Upper lobe of right lung (tissue), 1 donor: ENCODE measurements around the gene KRAS. TPM values are rescaled to one million over a fixed set of nuclear protein-coding genes. Genes with fewer than 3 reads are reported as not detected.

Experiments used
- ATAC-seq: fragments of 200-7000 bp; cut with Tn5 transposase; one replicate; pipeline ENCODE4 v1.9.1; 2020; ENCODE audit warnings: mild to moderate bottlenecking, moderate library complexity
- DNase-seq: peaks from one replicate; pipeline ENCODE4 v3.0.0-alpha.2; 2020
- H3K27ac ChIP-seq: fragments of 200-600 bp; one replicate; pipeline ENCODE4 v1.8.0; 2022
- H3K27me3 ChIP-seq: fragments of 200-600 bp; one replicate; pipeline ENCODE4 v1.8.0; 2022; ENCODE audit warnings: mild to moderate bottlenecking
- H3K36me3 ChIP-seq: fragments of 200-600 bp; one replicate; pipeline ENCODE4 v1.8.0; 2022
- H3K4me1 ChIP-seq: fragments of 200-600 bp; one replicate; pipeline ENCODE4 v1.8.0; 2022
- H3K4me3 ChIP-seq: fragments of 200-600 bp; one replicate; pipeline ENCODE4 v1.8.0; 2022; ENCODE audit warnings: mild to moderate bottlenecking
- H3K9me3 ChIP-seq: fragments of 200-600 bp; one replicate; pipeline ENCODE4 v1.8.0; 2022
- CTCF ChIP-seq: fragments of 200-600 bp; IDR thresholded peaks from one replicate; pipeline ENCODE4 v1.8.0; 2022; ENCODE audit warnings: antibody characterized with exemption
- intact Hi-C: fragments of 100-400 bp; cut with DNase I; formaldehyde crosslinking; loops from one replicate; pipeline ENCODE4 v1.11.0; 2022
- total RNA-seq: library from RNA; stranded (reverse); fragmentation: NEBNext Ultra II Directional; extraction: Animal tissue kit (Norgen Biotek cat#: 25700); gene quantifications from one replicate; pipeline ENCODE4 v1.2.1, GENCODE V29; 2021
- donor health status: DM: no; HTN: yes; CAD: no; lungs with severe emphysema.

The KRAS gene
- total RNA-seq, 1 donor from 2014 or later, result 26.7 TPM

- H3K4me1 ChIP-seq, result no peaks in the 10 kb centered on the region
- no peaks in the 10 kb centered on the region for H3K36me3 ChIP-seq
- H3K27me3 ChIP-seq, result no peaks in the 10 kb centered on the region
- no peak for TF ChIP-seq CTCF
- H3K9me3 ChIP-seq, result no peaks in the 10 kb centered on the region
- ATAC-seq, result peak; percentile 26
- intact Hi-C loops, result no loop called here
- no peak overlapping the region for H3K4me3 ChIP-seq
- DNase-seq, result no peak
- no peak overlapping the region for H3K27ac ChIP-seq
Observed at GRCh38 chr12:25276199-25276937, 25.6 kb upstream of the KRAS start.

GRCh38 chr12:25271486-25272098 lies 20.9 kb upstream of the KRAS start:
- TF ChIP-seq CTCF, result no peak
- no peak overlapping the region for H3K27ac ChIP-seq
- H3K4me3 ChIP-seq, result no peak overlapping the region
- H3K9me3 ChIP-seq, result no peaks in the 10 kb centered on the region
- H3K27me3 ChIP-seq, result no peaks in the 10 kb centered on the region
- H3K36me3 ChIP-seq, result no peaks in the 10 kb centered on the region
- intact Hi-C loops, result no loop called here
- ATAC-seq (no peak), DNase-seq (no peak)
- no peaks in the 10 kb centered on the region for H3K4me1 ChIP-seq

GRCh38 chr12:25269701-25270100 lies 19.0 kb upstream of the KRAS start:
- intact Hi-C loops, result no loop called here
- H3K4me1 ChIP-seq, result no peaks in the 10 kb centered on the region
- H3K27me3 ChIP-seq, result no peaks in the 10 kb centered on the region
- no peaks in the 10 kb centered on the region for H3K9me3 ChIP-seq
- H3K27ac ChIP-seq, result no peak overlapping the region
- H3K36me3 ChIP-seq, result no peaks in the 10 kb centered on the region
- TF ChIP-seq CTCF, result no peak
- H3K4me3 ChIP-seq, result no peak overlapping the region
- ATAC-seq, result no peak
- DNase-seq, result no peak

- TF ChIP-seq CTCF, result no peak
- H3K27ac ChIP-seq, result no peak overlapping the region
- no peaks in the 10 kb centered on the region for H3K4me1 ChIP-seq
- H3K4me3 ChIP-seq, result no peak overlapping the region
- no peaks in the 10 kb centered on the region for H3K27me3 ChIP-seq
- DNase-seq (no peak), ATAC-seq (no peak)
- H3K9me3 ChIP-seq, result no peaks in the 10 kb centered on the region
- intact Hi-C loops, result no loop called here
- H3K36me3 ChIP-seq, result no peaks in the 10 kb centered on the region
Observed at GRCh38 chr12:25266497-25266896, 15.8 kb upstream of the KRAS start.

- ATAC-seq, result no peak
- no peak overlapping the region for H3K4me3 ChIP-seq
- no peak for TF ChIP-seq CTCF
- intact Hi-C loops, result no loop called here
- no peak for DNase-seq
- no peaks in the 10 kb centered on the region for H3K9me3 ChIP-seq
- no peak overlapping the region for H3K27ac ChIP-seq
- no peaks in the 10 kb centered on the region for H3K4me1 ChIP-seq
- H3K27me3 ChIP-seq, result no peaks in the 10 kb centered on the region
- no peaks in the 10 kb centered on the region for H3K36me3 ChIP-seq
Observed at GRCh38 chr12:25264862-25265261, 14.1 kb upstream of the KRAS start.
